GM18868 (cell line): Measurements from ENCODE around the gene PADI2.

Experiments
- ATAC-seq: cut with Tn5 transposase; IDR thresholded peaks from one replicate; pipeline ENCODE4 v1.9.1; 2021; ENCODE audit warnings: mild to moderate bottlenecking, moderate library complexity; ENCODE audit not compliant: unreplicated experiment

Gene PADI2

GRCh38 chr1:17059391-17060305, 59.6 kb downstream of the PADI2 start:
- ATAC-seq = peak; percentile 55

GRCh38 chr1:17056551-17056950, 62.7 kb downstream of the PADI2 start:
- no peak for ATAC-seq

GRCh38 chr1:17055801-17056200, 63.5 kb downstream of the PADI2 start:
- no peak for ATAC-seq

GRCh38 chr1:17053685-17054410, 65.4 kb downstream of the PADI2 start, which contains the start of gene SDHB:
SDHB (minus strand) TSS chr1:17054032; CDS start chr1:17054019, 13 bp downstream.
- peak; percentile 95 for ATAC-seq

GRCh38 chr1:17053086-17053684, 66.1 kb downstream of the PADI2 start:
- ATAC-seq = no peak

- ATAC-seq = no peak
Measured at GRCh38 chr1:17052641-17053040, 66.6 kb downstream of the PADI2 start.

- no peak for ATAC-seq
Measured at GRCh38 chr1:17052038-17052437, 67.2 kb downstream of the PADI2 start.

- ATAC-seq = no peak
Measured at GRCh38 chr1:17047924-17048323, 71.3 kb downstream of the PADI2 start.

- ATAC-seq = no peak
Measured at GRCh38 chr1:17046334-17046657, 73.0 kb downstream of the PADI2 start.

- no peak for ATAC-seq
Measured at GRCh38 chr1:17045634-17046333, 73.5 kb downstream of the PADI2 start.

GRCh38 chr1:17045150-17045549, 74.1 kb downstream of the PADI2 start:
- no peak for ATAC-seq

- ATAC-seq = no peak
Measured at GRCh38 chr1:17043676-17044075, 75.6 kb downstream of the PADI2 start.

- no peak for ATAC-seq
Measured at GRCh38 chr1:17040135-17040534, 79.1 kb downstream of the PADI2 start.

- ATAC-seq = no peak
Measured at GRCh38 chr1:17039522-17039921, 79.7 kb downstream of the PADI2 start.

GRCh38 chr1:17033481-17033880, 85.8 kb downstream of the PADI2 start:
- ATAC-seq = no peak

- no peak for ATAC-seq
Measured at GRCh38 chr1:17032741-17033140, 86.5 kb downstream of the PADI2 start.

GRCh38 chr1:17031436-17031835, 87.8 kb downstream of the PADI2 start:
- no peak for ATAC-seq

- ATAC-seq = no peak
Measured at GRCh38 chr1:17030206-17030605, 89.0 kb downstream of the PADI2 start.

GRCh38 chr1:17028662-17029188, 90.5 kb downstream of the PADI2 start:
- ATAC-seq = no peak

- ATAC-seq = no peak
Measured at GRCh38 chr1:17027900-17028299, 91.4 kb downstream of the PADI2 start.

GRCh38 chr1:17027403-17027802, 91.8 kb downstream of the PADI2 start:
- no peak for ATAC-seq
